MM.1S (cell line): ENCODE measurements around the gene CELF5.

Experiments
- DNase-seq: peaks from one replicate; pipeline ENCODE4 v3.0.0-alpha.2; 2015
- H2AFZ ChIP-seq: fragments of 300-600 bp; sonication (generic); 2 replicates; pipeline ENCODE4 v1.6.0; 2016; ENCODE audit warnings: antibody characterized with exemption, low read length
- H3F3A ChIP-seq: fragments of 300-600 bp; sonication (generic); 2 replicates; pipeline ENCODE4 v1.6.1; 2016; ENCODE audit warnings: mild to moderate bottlenecking, antibody characterized with exemption, low read length, moderate library complexity, mixed read lengths; ENCODE audit not compliant: insufficient read depth
- H3K27ac ChIP-seq: fragments of 300-600 bp; sonication (generic); 2 replicates; pipeline ENCODE4 v1.5.1; 2016; ENCODE audit warnings: mild to moderate bottlenecking, low read length
- H3K27me3 ChIP-seq: fragments of 300-600 bp; sonication (generic); replicated peaks from 2 replicates; pipeline ENCODE4 v1.6.0; 2016; ENCODE audit warnings: low read length; ENCODE audit not compliant: insufficient read depth
- H3K36me3 ChIP-seq: fragments of 300-600 bp; sonication (generic); replicated peaks from 2 replicates; pipeline ENCODE4 v1.6.1; 2016; ENCODE audit warnings: mild to moderate bottlenecking, low read length, mixed read lengths; ENCODE audit not compliant: insufficient read depth
- H3K4me1 ChIP-seq: fragments of 300-600 bp; sonication (generic); 2 replicates; pipeline ENCODE4 v1.6.1; 2016; ENCODE audit warnings: low read length, mixed read lengths
- H3K4me2 ChIP-seq: fragments of 300-600 bp; sonication (generic); 2 replicates; pipeline ENCODE4 v1.6.0; 2016; ENCODE audit warnings: low read depth, low read length
- H3K4me3 ChIP-seq: fragments of 300-600 bp; sonication (generic); 2 replicates; pipeline ENCODE4 v1.5.1; 2016; ENCODE audit warnings: low read length, mixed read lengths
- H3K79me2 ChIP-seq: fragments of 300-600 bp; sonication (generic); 2 replicates; pipeline ENCODE4 v1.6.1; 2016; ENCODE audit warnings: mixed run types, low read length, mixed read lengths
- H3K9ac ChIP-seq: fragments of 300-600 bp; sonication (generic); 2 replicates; pipeline ENCODE4 v1.6.1; 2016; ENCODE audit warnings: low read length, mixed read lengths
- H3K9me2 ChIP-seq: fragments of 300-600 bp; sonication (generic); replicated peaks from 2 replicates; pipeline ENCODE4 v1.6.1; 2016; ENCODE audit warnings: mild to moderate bottlenecking, low read length, mixed read lengths; ENCODE audit not compliant: insufficient read depth
- H3K9me3 ChIP-seq: fragments of 300-600 bp; sonication (generic); replicated peaks from 2 replicates; pipeline ENCODE4 v1.6.1; 2016; ENCODE audit warnings: mild to moderate bottlenecking, low read length, mixed read lengths; ENCODE audit not compliant: insufficient read depth
- H4K20me1 ChIP-seq: fragments of 300-600 bp; sonication (generic); 2 replicates; pipeline ENCODE4 v1.6.1; 2016; ENCODE audit warnings: mild to moderate bottlenecking, low read length, moderate library complexity, mixed read lengths; ENCODE audit not compliant: insufficient read depth
- EZH2 ChIP-seq: fragments of 300-600 bp; sonication (generic); optimal IDR thresholded peaks from 2 replicates; pipeline ENCODE3; 2017; ENCODE audit warnings: low read depth, mild to moderate bottlenecking, antibody characterized with exemption, low read length, mixed read lengths
- EZH2phosphoT487 ChIP-seq: fragments of 300-600 bp; sonication (generic); IDR thresholded peaks from 2 replicates; pipeline ENCODE4 v1.6.1; 2018; ENCODE audit warnings: antibody characterized with exemption, low read length
- TF ChIP-seq, protein P1 (sequence below): fragments of 300-600 bp; sonication (generic); IDR thresholded peaks from 2 replicates; pipeline ENCODE4 v1.5.1; 2016; ENCODE audit warnings: antibody characterized with exemption, low read length, mixed read lengths

CELF5 gene

DNA sequence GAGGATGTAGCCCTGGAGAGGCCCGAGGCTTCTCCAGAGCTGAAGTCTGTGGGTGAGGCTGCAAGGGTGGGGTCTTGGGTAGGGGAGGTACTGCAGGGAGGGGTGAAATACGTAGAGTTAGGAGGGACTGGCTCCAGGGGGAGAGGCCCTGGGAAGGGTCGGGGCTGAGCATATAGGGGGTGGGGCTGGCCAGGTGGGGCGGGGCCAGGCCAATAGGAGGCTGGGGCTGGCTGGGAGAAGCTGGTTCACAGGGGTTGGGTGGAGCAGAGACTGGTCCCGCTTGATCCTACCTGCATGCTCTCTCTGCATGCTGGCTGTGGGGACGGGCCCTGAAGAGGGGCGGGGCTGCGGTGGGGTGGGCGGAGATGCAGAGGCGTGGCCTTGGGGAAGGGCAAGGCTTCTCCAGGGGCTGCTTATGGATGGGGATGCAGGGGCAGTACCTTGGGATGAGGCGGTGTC, 51.9 kb downstream of the CELF5 start:
- no peak overlapping the region for H2AFZ ChIP-seq
- no peak overlapping the region for H3K9ac ChIP-seq
- no peaks in the 10 kb centered on the region for H3K9me2 ChIP-seq
- no peaks in the 10 kb centered on the region for H3K36me3 ChIP-seq
- H3K27me3 ChIP-seq: peaks cover 83% of the 10 kb centered on the region
- H3K79me2 ChIP-seq: no peaks in the 10 kb centered on the region
- H3K4me1 ChIP-seq: no peaks in the 10 kb centered on the region
- no peak overlapping the region for H3K4me2 ChIP-seq
- H3K4me3 ChIP-seq: no peak overlapping the region
- no peaks in the 10 kb centered on the region for H3F3A ChIP-seq
- DNase-seq: no peak
- TF ChIP-seq EZH2phosphoT487: no peak
- no peaks in the 10 kb centered on the region for H4K20me1 ChIP-seq
- no peaks in the 10 kb centered on the region for H3K9me3 ChIP-seq
- no peak overlapping the region for H3K27ac ChIP-seq

DNA sequence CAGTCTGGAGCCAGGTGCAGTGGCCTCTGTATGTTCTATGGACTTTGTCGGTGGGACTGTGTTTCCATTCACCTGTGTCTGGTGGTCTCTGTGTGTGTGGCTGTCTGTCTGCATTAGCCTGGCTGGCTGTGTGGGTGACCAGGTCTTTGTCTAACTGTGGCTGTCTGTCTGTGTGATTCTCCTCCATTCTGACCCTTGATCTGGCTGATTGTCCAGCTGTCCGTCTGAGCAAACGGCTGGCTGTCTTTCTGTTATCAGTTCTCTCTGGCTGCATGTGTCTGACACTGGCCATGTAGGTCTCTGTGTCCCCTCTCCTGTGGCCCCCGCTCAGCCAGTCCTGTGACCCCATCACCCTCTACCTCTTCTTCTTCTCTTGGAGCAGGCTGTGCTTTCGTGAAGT, 53.2 kb downstream of the CELF5 start:
- Histone ChIP-seq H3K4me2 (no peak overlapping the region), H3K79me2 (no peaks in the 10 kb centered on the region), H4K20me1 (no peaks in the 10 kb centered on the region), H3K4me3 (no peak overlapping the region), H3K27me3 (peaks cover 84% of the 10 kb centered on the region), H3F3A (no peaks in the 10 kb centered on the region), H2AFZ (no peak overlapping the region), H3K9me3 (no peaks in the 10 kb centered on the region), H3K9ac (no peak overlapping the region), H3K9me2 (no peaks in the 10 kb centered on the region), H3K4me1 (no peaks in the 10 kb centered on the region), H3K36me3 (no peaks in the 10 kb centered on the region), H3K27ac (no peak overlapping the region)
- no peak for DNase-seq
- TF ChIP-seq EZH2phosphoT487 (no peak), EZH2 (no peak)
- TF ChIP-seq, protein P1, sequence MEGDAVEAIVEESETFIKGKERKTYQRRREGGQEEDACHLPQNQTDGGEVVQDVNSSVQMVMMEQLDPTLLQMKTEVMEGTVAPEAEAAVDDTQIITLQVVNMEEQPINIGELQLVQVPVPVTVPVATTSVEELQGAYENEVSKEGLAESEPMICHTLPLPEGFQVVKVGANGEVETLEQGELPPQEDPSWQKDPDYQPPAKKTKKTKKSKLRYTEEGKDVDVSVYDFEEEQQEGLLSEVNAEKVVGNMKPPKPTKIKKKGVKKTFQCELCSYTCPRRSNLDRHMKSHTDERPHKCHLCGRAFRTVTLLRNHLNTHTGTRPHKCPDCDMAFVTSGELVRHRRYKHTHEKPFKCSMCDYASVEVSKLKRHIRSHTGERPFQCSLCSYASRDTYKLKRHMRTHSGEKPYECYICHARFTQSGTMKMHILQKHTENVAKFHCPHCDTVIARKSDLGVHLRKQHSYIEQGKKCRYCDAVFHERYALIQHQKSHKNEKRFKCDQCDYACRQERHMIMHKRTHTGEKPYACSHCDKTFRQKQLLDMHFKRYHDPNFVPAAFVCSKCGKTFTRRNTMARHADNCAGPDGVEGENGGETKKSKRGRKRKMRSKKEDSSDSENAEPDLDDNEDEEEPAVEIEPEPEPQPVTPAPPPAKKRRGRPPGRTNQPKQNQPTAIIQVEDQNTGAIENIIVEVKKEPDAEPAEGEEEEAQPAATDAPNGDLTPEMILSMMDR: no peak

DNA sequence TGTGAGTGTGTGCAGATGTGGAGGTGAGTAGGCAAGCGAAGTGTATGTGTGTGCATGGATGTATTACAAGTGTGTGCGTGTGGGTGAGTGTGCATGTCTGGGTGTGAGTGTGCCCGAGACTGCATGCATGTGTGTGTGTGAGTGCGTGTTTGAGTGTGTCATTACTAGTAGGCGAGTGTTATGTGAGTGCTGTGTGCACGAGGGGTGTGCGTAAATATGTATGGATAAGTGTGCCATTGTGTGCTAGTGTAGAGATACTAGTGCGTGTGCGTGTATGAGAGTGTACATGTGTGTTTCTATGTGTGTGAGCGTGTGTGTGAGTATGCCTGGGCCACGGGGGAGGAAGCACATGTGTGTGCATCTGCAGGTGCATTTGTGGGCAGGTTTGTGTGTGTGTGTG, 53.8 kb downstream of the CELF5 start:
- Histone ChIP-seq H3K9me2 (no peaks in the 10 kb centered on the region), H3K27ac (no peak overlapping the region), H3F3A (no peaks in the 10 kb centered on the region), H3K79me2 (no peaks in the 10 kb centered on the region), H2AFZ (no peak overlapping the region), H3K4me2 (no peak overlapping the region), H3K4me1 (no peaks in the 10 kb centered on the region), H3K9me3 (no peaks in the 10 kb centered on the region), H4K20me1 (no peaks in the 10 kb centered on the region), H3K27me3 (peaks cover 84% of the 10 kb centered on the region), H3K9ac (no peak overlapping the region), H3K36me3 (no peaks in the 10 kb centered on the region), H3K4me3 (no peak overlapping the region)
- no peak for DNase-seq
- no peak for TF ChIP-seq EZH2phosphoT487
- TF ChIP-seq, protein P1: no peak
- TF ChIP-seq EZH2: no peak

DNA sequence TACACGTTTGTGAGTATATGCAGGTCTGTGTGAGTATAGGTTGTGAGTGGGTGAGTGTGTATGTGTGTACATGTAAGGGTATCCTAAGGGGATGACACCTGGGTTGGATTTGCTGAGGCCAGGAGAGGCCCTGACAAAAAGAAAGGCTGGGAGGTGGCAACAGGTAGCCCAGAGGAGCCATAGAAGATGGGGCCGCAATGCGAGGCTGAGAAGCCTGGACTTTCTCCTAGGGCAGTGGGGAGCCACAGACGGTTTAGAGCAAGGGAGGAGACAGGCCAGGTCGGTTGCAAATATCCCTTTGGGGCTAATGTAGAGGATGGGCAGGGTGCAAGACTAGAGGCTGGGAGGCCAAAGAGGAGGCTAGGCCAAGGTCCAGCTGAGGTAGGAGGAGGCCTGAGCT, 54.3 kb downstream of the CELF5 start:
- H3K9ac ChIP-seq: no peak overlapping the region
- no peak for DNase-seq

More for the DNA sequence above, 54.3 kb downstream of the CELF5 start:
- TF ChIP-seq EZH2phosphoT487: no peak
- TF ChIP-seq, protein P1: no peak
- TF ChIP-seq EZH2: no peak
- Histone ChIP-seq H3K4me3 (no peak overlapping the region), H3F3A (no peaks in the 10 kb centered on the region), H3K9me3 (no peaks in the 10 kb centered on the region), H3K27ac (no peak overlapping the region), H3K79me2 (no peaks in the 10 kb centered on the region), H2AFZ (no peak overlapping the region), H3K27me3 (peaks cover 84% of the 10 kb centered on the region), H4K20me1 (no peaks in the 10 kb centered on the region), H3K4me1 (no peaks in the 10 kb centered on the region), H3K4me2 (no peak overlapping the region), H3K36me3 (no peaks in the 10 kb centered on the region), H3K9me2 (no peaks in the 10 kb centered on the region)
